Endometrial microvascular endothelial cells (primary cell): ENCODE data around the gene TSPAN14. TPM values are rescaled to one million over a fixed set of nuclear protein-coding genes. Genes with fewer than 3 reads are reported as not detected.
"Not testable (repeated sequence)": the region's sequence is repeated elsewhere in the genome, so short reads cannot be mapped to it uniquely, and the experiment has no call there.

ENCODE experiments used
- in situ Hi-C: cut with HindIII; loops from 2 replicates; pipeline ENCODE4 v1.10.0; 2017; ENCODE audit warnings: low sequenced_read_pairs, low pct_unique_long_range_greater_than_20kb; ENCODE audit errors: inconsistent ontology term
- total RNA-seq: library from RNA; depleted of rRNA; stranded (reverse); fragments of >200 nt; gene quantifications from one replicate; pipeline ENCODE4 v1.2.3, GENCODE V29; 2015; ENCODE audit errors: inconsistent ontology term

Gene TSPAN14
- total RNA-seq, 1 donor from 2014 or later: 275 TPM

DNA sequence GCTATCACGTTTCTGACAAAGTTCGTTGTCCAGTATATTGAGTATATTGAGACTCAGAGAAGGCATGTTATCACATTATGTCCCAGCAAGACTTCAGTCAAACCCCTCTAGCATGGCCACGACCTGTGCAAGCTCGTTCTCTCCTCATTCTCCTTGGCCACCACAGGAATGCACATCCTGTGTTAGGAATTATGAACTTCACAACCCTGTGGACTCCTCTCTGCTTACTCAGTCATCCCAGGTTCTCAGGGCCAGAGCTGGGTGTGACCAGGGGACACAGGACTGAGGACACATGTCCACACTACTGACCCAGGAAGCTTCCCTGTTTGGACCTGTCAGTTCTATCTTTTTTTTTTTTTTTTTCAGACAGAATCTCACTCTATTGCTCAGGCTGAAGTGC is 87.9 kb downstream of the TSPAN14 start:
- in situ Hi-C loops: no loop called here

DNA sequence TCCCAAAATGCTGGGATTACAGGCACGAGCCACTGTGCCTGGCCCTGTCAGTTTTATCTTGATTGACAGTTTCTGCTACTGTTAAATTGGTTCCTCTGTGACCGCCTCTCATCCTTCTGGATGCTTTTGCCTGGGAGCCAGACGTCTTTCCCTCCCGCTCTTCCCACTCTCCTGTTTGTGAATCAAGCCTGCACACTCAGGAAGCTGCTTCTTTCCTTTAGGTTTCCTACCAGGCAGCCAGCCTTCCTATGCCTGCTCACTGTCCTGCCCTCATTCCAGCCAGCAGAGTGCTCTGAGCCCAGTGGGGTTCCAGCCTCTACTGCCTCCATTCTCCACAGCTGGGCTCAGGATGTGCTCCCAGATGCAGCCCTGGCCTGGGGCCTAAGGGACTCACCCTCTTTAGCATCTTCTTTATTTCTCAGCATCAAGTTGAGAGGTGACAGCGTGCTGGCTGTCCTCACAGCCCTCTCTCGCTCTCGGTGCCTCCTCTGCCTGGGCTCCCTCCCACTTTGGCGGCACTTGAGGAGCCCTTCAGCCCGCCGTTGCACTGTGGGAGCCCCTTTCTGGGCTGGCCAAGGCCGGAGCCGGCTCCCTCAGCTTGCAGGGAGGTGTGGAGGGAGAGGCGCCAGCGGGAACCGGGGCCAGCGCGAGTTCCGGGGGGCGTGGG is 88.7 kb downstream of the TSPAN14 start:
- in situ Hi-C loops: no loop called here

DNA sequence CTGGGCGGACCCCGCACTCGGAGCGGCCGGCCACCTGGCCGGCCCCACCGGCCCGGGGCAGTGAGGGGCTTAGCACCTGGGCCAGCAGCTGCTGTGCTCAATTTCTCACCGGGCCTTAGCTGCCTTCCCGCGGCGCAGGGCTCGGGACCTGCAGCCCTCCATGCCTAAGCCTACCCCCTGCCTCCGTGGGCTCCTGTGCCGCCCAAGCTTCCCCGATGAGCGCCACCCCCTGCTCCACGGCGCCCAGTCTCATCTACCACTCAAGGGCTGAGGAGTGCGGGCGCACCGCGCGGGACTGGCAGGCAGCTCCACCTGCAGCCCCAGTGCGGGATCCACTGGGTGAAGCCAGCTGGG is 89.2 kb downstream of the TSPAN14 start:
- in situ Hi-C loops: not testable (repeated sequence)

DNA sequence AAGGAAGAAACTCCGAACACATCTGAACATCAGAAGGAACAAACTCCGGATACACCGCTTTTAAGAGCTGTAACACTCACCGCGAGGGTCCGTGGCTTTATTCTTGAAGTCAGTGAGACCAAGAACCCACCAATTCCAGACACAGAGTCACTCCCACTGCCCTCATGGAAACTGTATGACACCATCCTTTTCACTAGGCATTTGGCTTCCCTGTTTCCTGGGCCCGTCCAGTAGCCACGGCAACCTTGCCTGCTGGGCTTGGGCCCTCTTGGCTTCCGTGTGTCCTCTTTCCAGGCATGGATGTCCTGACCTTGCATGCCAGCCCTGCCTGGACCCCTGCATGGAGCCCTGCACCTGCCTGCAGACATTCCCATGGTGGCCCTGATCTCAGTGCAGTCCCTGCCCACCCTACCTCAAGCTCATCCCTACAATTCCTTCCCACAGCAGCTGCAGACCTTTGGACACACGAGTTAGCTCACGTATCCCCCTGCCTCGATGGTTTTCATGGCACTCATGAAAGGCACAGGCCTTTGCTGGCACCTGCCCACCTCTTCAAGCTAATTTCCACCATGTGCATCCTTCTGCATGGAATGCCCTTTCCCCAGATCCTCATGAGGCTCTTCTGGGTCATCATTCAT is 90.3 kb downstream of the TSPAN14 start:
- in situ Hi-C loops: no loop called here

DNA sequence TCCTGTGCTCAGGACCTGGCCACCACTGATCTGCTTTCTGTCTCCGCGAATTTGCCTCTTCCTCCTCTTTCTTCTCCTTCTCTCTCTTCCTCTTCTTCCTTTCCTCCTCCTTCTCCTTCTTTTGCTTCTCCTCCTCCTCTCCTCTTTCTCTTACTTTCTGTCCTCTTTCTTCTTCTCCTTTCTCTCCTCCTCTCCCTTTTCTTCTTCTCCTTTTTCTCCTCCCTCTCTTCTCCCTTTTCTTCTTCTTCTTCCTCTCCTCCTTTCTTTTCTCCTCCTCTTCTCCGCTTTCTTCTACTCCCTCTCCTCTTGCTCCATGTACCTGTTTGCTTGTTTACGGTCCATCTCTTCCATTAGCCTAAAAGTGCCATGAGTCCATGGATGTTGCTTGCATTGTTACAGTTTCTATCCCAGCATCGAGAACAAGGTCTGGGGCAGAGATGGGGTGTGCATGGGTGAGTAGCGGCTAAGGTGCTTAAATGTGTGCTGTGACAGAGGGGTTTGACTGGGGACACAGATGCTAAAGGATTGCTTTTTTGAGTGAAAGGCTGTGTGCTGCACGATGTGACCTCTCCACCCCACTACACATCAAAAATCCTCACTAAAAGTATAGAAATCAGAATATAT is 91.3 kb downstream of the TSPAN14 start:
- in situ Hi-C loops: no loop called here

DNA sequence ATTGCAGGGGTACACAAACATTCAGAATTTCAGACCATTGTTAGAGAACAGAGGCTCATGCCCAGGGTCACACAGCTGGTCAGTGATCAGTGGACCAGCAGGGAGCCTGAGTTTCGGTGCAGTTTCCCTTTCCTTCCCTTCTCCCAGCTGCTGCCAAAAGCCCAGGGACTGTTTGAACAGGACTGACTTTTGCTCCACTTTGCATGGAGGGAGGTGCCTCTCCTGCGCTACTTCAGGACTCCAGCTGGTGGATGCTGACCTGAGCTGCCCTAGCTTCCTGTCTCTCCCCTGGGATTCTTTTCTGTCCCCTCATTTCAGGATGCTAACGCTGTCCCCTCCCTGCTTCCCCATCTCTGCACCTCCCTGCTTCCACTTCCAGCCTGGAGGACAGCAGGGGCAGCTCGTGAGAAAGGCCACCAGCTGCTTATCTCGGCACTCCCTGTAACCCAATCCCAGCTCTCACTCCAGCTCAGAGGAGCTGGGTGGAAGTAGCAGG is 98.1 kb downstream of the TSPAN14 start:
- in situ Hi-C loops: no loop called here

DNA sequence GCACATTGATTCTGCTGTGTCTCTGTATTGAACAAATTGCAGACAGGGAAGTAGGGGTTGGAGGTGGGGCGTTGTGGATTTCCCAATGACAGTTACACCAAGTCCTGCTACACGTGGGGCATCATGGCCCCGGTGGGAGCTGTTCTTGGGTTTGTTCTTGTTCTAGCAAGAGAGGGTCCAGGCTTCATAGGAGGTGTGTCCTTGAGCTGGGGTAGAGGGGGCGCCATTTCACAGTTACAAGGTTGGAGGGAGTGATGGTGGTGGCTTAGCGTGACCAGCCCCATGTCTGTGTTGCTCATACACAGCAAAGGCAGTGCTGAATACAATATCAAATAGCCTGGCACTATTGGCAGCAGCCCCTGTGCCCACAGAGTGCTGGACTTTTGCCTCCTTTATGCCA is 99.3 kb downstream of the TSPAN14 start:
- in situ Hi-C loops: no loop called here

DNA sequence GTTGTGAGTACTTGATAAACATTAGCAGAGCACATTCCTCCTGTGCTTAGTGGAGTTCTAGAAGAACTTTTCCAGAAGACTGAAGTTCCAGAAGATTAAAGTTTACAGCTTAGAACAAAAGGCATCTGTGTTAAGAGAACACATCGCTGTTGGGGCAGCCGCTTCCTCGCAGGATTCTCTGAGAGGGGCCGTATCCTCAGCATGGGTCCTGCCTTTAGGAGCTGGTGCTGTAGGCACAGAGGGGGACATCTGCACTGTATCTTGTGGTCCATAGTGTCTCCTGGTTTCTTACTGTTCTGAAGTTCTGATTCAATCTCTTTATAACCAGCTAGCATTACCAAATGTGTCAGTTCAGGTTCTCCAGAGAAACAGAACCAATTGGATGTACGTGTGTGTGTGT is 99.9 kb downstream of the TSPAN14 start:
- in situ Hi-C loops: no loop called here

DNA sequence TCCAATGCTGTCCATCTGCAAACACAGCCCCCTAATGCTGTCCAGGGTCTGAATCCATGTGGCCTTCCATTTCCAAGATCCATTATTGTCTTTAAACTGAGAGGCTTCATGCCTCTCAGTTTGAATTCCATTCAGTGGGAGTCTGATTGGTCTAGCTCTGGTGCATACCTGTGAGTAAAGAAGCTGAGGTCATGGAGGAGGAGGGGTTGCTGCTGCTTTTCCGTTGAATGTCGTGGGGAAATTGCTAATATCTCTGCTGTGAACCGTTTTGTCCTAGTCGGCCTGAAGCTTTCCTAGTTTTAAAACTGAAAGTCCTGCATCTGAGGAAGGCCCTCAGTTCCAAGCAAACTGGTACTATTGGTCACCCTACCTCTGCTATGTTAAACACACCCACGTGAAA is 101.3 kb downstream of the TSPAN14 start:
- in situ Hi-C loops: no loop called here

DNA sequence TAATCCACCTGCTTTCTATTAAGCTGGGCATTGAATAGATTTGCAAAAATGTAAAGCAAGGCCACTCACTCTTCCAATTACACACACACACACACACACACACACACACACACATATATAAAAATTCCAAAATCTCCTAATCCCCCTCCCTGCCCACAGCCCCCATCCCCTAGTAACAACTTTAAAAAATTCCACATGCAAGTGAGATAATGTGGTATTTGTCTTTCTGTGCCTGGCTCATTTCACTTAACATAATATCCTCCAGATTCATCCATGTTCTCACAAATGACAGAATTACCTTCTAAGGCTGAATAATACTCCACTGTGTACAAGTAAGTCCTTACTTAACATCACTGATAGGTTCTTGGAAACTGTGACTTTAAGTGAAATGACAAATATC is 107.8 kb downstream of the TSPAN14 start:
- in situ Hi-C loops: no loop called here

DNA sequence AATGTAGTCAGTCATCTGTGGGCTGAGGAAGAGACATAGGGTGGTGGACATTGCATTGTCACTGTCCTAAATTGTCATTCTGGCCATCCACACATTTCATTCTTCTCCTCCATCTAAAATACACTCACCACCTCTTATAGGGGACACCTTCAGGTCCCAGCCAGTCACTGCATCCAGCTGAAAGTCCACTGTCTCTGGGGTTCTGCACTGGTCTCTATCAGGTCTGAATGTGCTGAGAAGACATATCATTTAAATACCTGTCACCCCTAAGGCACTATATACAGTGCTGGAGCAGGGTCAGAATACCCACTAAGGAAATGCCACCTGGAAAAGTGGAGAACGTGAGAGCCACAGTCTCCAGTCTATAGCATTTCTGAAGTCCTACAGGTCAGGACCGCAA is 113.2 kb downstream of the TSPAN14 start:
- in situ Hi-C loops: no loop called here

DNA sequence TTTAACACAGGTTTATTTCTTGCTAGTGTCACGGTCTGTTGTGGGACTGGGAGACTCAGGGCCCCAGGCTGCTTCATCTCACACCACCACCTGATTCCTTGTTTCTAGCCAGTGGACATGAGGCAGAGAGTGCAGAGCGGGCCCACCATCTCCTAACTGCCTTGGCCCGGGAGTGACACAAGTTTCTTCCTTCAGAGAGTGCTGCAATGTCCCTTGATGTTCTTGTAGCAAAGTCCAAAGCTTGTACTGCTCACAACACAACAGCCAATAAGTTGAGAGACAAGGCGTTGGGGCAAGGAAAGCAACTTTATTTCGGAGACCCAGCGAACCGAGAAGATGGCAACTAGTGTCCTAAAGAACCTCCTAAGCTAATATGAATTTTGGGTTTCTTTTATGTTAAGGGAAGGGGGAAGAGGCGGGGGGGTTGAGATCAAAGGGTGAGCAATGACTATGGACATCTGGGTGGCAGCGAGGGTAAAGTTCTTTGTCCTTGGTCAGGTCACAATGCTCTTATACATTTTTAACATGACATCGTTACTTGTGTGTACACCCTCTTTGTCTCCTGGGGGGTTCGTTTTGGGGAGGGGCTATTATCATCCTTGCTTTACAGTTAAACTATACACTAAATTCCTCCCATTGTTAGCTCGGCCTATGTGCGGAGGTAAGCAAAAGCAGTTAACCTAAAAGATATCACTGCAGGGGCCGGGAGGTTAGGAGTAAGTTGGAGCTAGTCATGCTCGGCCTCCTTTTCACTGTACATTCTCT is 115.2 kb downstream of the TSPAN14 start:
- in situ Hi-C loops: no loop called here

DNA sequence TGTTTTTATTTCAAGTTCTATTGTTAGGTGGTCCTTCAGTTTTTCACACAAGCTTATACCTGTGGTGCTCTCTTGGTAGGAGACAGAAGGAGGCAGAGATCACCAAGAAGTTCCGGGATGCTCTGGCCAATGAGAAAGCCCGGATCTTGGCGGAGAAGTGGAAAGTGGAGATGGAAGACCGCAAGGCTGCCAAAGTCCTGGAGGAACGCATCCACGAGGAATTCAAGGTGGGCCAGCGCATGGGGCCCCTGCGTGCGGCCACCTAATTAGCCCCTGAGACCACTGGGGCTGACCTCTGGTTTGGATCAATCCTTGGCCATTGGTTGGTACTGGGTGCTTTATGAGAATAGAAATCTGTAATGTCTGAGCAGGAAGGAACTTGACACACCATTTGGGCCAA is 117.2 kb downstream of the TSPAN14 start:
- in situ Hi-C loops: no loop called here

DNA sequence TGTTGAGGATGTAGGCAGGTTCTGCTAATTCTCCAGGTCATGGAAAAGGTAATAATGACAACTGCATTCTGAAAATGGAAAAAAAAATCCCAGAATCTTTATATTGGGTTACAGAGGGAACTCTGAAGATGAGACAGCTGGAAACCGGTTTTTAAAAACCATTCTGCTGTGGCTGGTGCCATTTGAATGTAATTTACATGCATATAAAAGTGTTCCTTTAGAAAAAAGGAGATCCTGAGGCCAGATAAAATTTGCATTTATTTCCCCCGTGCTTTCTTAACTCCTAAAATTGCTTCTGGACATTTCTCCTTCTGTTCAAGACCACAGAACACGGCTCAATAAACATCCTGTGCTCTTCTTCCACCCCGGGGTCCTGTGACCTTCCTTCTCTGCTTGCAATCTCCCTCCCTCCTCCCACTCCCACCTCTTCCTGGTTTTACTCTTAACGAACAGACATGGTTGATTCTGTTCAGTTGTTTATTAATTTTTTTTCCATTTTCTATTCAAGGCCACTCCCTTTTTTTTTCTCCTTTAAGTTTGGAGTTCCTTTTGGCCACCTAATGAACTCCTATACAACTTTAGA is 125.2 kb downstream of the TSPAN14 start:
- in situ Hi-C loops: no loop called here

DNA sequence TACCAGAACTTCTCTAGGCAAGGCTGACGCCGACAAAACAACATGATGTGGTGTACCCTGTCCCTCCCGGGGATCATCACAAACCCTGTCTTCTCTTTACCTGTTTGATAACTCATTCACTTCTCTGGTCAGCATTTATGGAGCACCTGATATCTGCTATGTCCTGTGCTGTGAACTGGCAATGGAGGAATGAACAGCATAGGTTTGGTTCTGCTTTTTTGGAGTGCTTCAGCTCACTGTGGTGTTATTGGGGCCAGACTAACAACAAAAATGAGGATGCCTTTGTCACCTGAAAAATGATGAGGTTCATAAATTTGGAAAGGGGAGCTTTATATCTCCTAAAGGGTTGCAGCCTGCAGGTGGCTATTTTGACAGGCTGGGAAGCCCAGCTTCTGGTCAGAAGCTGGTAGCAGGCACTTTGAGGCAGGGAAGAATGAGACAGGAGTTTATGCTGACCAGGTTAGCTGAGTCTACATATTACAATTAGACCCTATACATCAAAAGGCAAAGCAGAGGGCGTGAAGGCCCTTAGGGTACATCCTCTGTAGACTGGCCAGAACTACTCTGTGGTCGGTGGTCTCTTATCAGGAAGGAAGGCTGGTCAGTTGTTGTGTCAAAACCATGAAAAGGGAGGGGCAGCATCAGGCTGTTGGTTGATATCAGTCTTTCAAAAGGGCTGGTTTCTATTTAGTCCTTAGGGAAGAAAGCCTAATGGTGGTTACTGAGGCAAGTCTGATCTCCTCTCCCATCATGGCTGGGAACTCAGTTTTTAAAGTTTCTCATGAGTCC is 125.9 kb downstream of the TSPAN14 start:
- in situ Hi-C loops: no loop called here

DNA sequence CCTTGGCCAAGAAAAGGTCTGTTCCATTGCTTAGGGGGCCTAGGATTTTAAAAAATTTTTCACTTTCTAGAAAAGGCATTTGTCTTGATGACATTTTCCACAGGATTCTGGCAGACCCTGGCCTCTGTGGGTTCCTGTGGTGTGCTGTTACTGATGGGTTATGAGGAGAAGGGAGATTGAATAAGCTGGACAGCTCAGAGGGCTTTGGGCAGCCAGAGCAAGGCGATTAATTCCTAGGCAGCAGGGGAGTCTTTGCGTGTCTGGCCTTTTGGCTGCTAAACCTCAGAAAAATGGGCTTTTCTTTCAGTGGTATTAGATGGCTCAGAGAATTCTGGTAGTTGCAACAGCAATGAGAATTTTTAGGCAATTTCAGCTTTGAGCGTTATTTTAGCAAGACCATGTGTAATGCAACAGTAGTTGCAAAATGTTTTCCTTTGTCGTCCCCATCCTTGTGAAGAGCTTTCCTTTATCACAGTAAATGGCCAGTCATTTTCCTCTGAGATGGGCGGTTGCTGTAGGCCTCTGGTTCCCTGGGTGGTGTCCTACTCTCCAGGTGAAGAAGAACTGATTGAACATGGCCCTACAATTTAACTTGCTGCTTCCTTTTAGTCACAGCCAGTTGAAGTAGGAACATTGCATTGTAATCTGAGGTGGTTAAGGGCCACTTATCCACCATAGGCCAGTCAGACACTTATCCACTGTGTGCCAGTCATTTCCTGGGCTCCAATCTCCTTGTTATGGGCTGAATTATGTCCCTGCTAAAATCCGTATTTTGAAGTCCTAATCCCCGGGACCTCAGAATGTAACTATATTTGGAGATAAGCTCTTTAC is 126.7 kb downstream of the TSPAN14 start:
- in situ Hi-C loops: no loop called here

DNA sequence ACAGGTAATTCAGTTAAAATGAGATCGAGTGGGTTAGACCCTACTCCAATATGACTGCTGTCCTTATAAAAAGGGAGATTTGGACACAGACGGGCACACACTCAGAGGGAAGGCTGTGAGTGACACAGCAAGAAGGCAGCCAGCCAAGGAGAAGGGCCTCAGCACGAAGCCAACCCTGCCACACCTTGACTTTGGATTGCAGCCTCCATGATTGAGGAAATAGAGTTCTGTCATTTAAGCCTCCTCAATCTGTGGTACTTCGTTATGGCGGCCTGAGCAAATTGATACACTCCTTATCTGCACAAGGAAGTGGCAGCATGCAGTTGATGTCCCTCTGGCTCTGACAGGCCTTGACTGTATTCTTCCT is 127.3 kb downstream of the TSPAN14 start:
- in situ Hi-C loops: no loop called here
